GM23338 (cell line): ENCODE results near the gene MPL. TPM values are rescaled to one million over a fixed set of nuclear protein-coding genes. Genes with fewer than 3 reads are reported as not detected.

Source experiments
- ATAC-seq: fragments of 200-7000 bp; cut with Tn5 transposase; 3 replicates; pipeline ENCODE4 v1.9.1; 2020
- DNase-seq: peaks from one replicate; pipeline ENCODE4 v3.0.0-alpha.2; 2015; ENCODE audit warnings: low spot score
- H2AFZ ChIP-seq: fragments of 200-600 bp; sonication (generic); 2 replicates; pipeline ENCODE4 v1.8.0; 2016; ENCODE audit warnings: antibody characterized with exemption, mild to moderate bottlenecking, moderate library complexity
- H3F3A ChIP-seq: fragments of 200-600 bp; sonication (generic); replicated peaks from 2 replicates; pipeline ENCODE4 v1.8.0; 2017; ENCODE audit warnings: antibody characterized with exemption, mixed run types, low read depth
- H3K27ac ChIP-seq: fragments of 200-600 bp; sonication (generic); 2 replicates; pipeline ENCODE4 v1.6.1; 2016; ENCODE audit warnings: low read depth
- H3K27me3 ChIP-seq: fragments of 200-600 bp; sonication (generic); 2 replicates; pipeline ENCODE4 v1.8.0; 2016; ENCODE audit warnings: mild to moderate bottlenecking, mixed run types, moderate library complexity; ENCODE audit not compliant: insufficient read depth
- H3K36me3 ChIP-seq: fragments of 200-600 bp; sonication (generic); 2 replicates; pipeline ENCODE4 v1.8.0; 2016; ENCODE audit warnings: mild to moderate bottlenecking; ENCODE audit not compliant: insufficient read depth
- H3K4me1 ChIP-seq: fragments of 200-600 bp; sonication (generic); 2 replicates; pipeline ENCODE4 v1.8.0; 2016; ENCODE audit warnings: mild to moderate bottlenecking, moderate library complexity; ENCODE audit not compliant: insufficient read depth
- H3K4me2 ChIP-seq: fragments of 200-600 bp; sonication (generic); 2 replicates; pipeline ENCODE4 v1.7.1; 2017; ENCODE audit warnings: mixed run types
- H3K4me3 ChIP-seq: fragments of 200-600 bp; sonication (generic); 2 replicates; pipeline ENCODE4 v1.6.1; 2016; ENCODE audit warnings: mixed run types
- H3K79me2 ChIP-seq: fragments of 200-600 bp; sonication (generic); replicated peaks from 2 replicates; pipeline ENCODE4 v1.8.0; 2017; ENCODE audit warnings: mild to moderate bottlenecking; ENCODE audit not compliant: insufficient read depth
- H3K9me2 ChIP-seq: fragments of 200-600 bp; sonication (generic); 2 replicates; pipeline ENCODE4 v1.8.0; 2017; ENCODE audit not compliant: insufficient read depth
- H4K20me1 ChIP-seq: fragments of 200-600 bp; sonication (generic); replicated peaks from 2 replicates; pipeline ENCODE4 v1.8.0; 2017; ENCODE audit warnings: mild to moderate bottlenecking; ENCODE audit not compliant: insufficient read depth
- H3K27ac Mint-ChIP-seq: 2 replicates; pipeline ENCODE4 v1.8.0; 2020; ENCODE audit warnings: inconsistent platforms, mild to moderate bottlenecking, moderate library complexity, mixed read lengths
- H3K27me3 Mint-ChIP-seq: 3 replicates; pipeline ENCODE4 v1.8.0; 2022; ENCODE audit warnings: low read depth, mild to moderate bottlenecking, moderate library complexity, mixed read lengths, inconsistent platforms; ENCODE audit not compliant: insufficient read depth, poor library complexity
- H3K36me3 Mint-ChIP-seq: 3 replicates; pipeline ENCODE4 v1.8.0; 2021; ENCODE audit warnings: low read depth, mild to moderate bottlenecking, inconsistent platforms, moderate library complexity, mixed read lengths
- H3K4me1 Mint-ChIP-seq: 3 replicates; pipeline ENCODE4 v1.8.0; 2020; ENCODE audit warnings: mild to moderate bottlenecking, inconsistent platforms, mixed read lengths
- H3K4me3 Mint-ChIP-seq: 3 replicates; pipeline ENCODE4 v1.8.0; 2021; ENCODE audit warnings: moderate library complexity, mild to moderate bottlenecking, inconsistent platforms, mixed read lengths
- H3K9me3 Mint-ChIP-seq: 3 replicates; pipeline ENCODE4 v1.8.0; 2020; ENCODE audit warnings: moderate library complexity, mild to moderate bottlenecking, inconsistent platforms, mixed read lengths
- CREB1 ChIP-seq: fragments of 250-450 bp; sonication (Bioruptor Pico); IDR thresholded peaks from 2 replicates; pipeline ENCODE4 v1.5.0; 2020; ENCODE audit warnings: low read depth, mild to moderate bottlenecking, moderate library complexity
- EZH2 ChIP-seq: fragments of 200-600 bp; sonication (generic); IDR thresholded peaks from one replicate; pipeline ENCODE4 v1.8.0; 2017; ENCODE audit warnings: antibody characterized with exemption, mild to moderate bottlenecking, low read depth; ENCODE audit not compliant: unreplicated experiment
- EZH2phosphoT487 ChIP-seq: fragments of 200-600 bp; sonication (generic); IDR thresholded peaks from one replicate; pipeline ENCODE4 v1.8.1; 2018; ENCODE audit warnings: antibody characterized with exemption; ENCODE audit not compliant: unreplicated experiment
- JUNB ChIP-seq: IDR thresholded peaks from one replicate; pipeline ENCODE4 v1.6.1; 2016; ENCODE audit warnings: antibody characterized with exemption; ENCODE audit not compliant: unreplicated experiment
- NANOG ChIP-seq: IDR thresholded peaks from 2 replicates; pipeline ENCODE4 v1.6.1; 2016; ENCODE audit warnings: antibody characterized with exemption, borderline replicate concordance
- POLR2AphosphoS5 ChIP-seq: IDR thresholded peaks from 2 replicates; pipeline ENCODE4 v1.6.1; 2016; ENCODE audit warnings: antibody characterized with exemption, low read depth
- STAT1 ChIP-seq: IDR thresholded peaks from one replicate; pipeline ENCODE4 v1.6.1; 2016; ENCODE audit warnings: antibody characterized with exemption; ENCODE audit not compliant: unreplicated experiment
- ZNF114 ChIP-seq: fragments of 250-450 bp; sonication (Bioruptor Pico); IDR thresholded peaks from 2 replicates; pipeline ENCODE4 v1.5.0; 2020; ENCODE audit warnings: mild to moderate bottlenecking, moderate library complexity
- ZNF331 ChIP-seq: fragments of 250-450 bp; sonication (Bioruptor Pico); IDR thresholded peaks from 2 replicates; pipeline ENCODE4 v1.5.0; 2020; ENCODE audit warnings: low read depth, mild to moderate bottlenecking, moderate library complexity
- polyA plus RNA-seq: library from polyadenylated mRNA; unstranded; fragments of >200 nt; fragmentation: Nextera tagmentation; extraction: Ambion mirVana; gene quantifications from 2 replicates; pipeline ENCODE4 v1.2.1, GENCODE V29; 2016
- total RNA-seq: library from RNA; depleted of rRNA; stranded (reverse); fragments of >200 nt; shearing (Covaris generic); gene quantifications from 2 replicates; pipeline ENCODE4 v1.2.3, GENCODE V29; 2014
- TF ChIP-seq, protein P1 (sequence below): fragments of 250-450 bp; sonication (Bioruptor Pico); IDR thresholded peaks from 2 replicates; pipeline ENCODE4 v1.5.0; 2020; ENCODE audit warnings: mild to moderate bottlenecking, moderate library complexity
- TF ChIP-seq, protein P2 (sequence below): IDR thresholded peaks from 2 replicates; pipeline ENCODE4 v1.6.1; 2016; ENCODE audit warnings: antibody characterized with exemption
- TF ChIP-seq, protein P3 (sequence below): IDR thresholded peaks from one replicate; pipeline ENCODE4 v1.6.1; 2018; ENCODE audit warnings: antibody characterized with exemption; ENCODE audit not compliant: unreplicated experiment
- TF ChIP-seq, protein P4 (sequence below), 2 experiments: fragments of 200-600 bp in 1 of 2; sonication (generic) in 1 of 2; conservative IDR thresholded peaks; 2 replicates each; pipeline versions ENCODE4 v1.5.1 to v1.6.1; 2016 to 2017; ENCODE audit warnings: antibody characterized with exemption in 2 of 2, low read depth in 2 of 2, mild to moderate bottlenecking in 2 of 2, moderate library complexity in 1 of 2

Gene MPL
- total and polyA plus RNA-seq, 2 experiments from 2014 or later = not detected

DNA sequence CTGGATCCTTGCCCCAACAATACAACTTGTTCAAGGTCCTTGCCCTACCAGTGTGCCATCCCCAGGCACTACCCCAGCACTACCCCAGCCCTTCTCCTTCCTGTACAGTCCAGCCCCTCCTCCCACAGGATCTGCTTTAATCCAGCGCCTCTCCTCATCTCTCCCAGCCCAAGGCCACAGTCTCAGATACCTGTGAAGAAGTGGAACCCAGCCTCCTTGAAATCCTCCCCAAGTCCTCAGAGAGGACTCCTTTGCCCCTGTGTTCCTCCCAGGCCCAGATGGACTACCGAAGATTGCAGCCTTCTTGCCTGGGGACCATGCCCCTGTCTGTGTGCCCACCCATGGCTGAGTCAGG is 14.7 kb downstream of the MPL start:
- H3F3A ChIP-seq = peaks cover 13% of the 10 kb centered on the region; the same call in 1 of the 2 replicates
- Mint-ChIP-seq H3K9me3 (no peaks in the 10 kb centered on the region), H3K27ac (no peak overlapping the region; the same call in 1 of the 2 replicates), H3K36me3 (0 out of 3 replicates have a peak, but pooled peaks cover 4% of the 10 kb centered on the region), H3K4me3 (no peak overlapping the region), H3K4me1 (peaks cover 25% of the 10 kb centered on the region), H3K27me3 (peaks cover 6% of the 10 kb centered on the region)
- no peak overlapping the region for H3K4me2 ChIP-seq
- peaks cover 10% of the 10 kb centered on the region for H3K27me3 ChIP-seq
- no peak overlapping the region for H2AFZ ChIP-seq
- no peak overlapping the region for H3K4me3 ChIP-seq
- TF ChIP-seq, protein P1, sequence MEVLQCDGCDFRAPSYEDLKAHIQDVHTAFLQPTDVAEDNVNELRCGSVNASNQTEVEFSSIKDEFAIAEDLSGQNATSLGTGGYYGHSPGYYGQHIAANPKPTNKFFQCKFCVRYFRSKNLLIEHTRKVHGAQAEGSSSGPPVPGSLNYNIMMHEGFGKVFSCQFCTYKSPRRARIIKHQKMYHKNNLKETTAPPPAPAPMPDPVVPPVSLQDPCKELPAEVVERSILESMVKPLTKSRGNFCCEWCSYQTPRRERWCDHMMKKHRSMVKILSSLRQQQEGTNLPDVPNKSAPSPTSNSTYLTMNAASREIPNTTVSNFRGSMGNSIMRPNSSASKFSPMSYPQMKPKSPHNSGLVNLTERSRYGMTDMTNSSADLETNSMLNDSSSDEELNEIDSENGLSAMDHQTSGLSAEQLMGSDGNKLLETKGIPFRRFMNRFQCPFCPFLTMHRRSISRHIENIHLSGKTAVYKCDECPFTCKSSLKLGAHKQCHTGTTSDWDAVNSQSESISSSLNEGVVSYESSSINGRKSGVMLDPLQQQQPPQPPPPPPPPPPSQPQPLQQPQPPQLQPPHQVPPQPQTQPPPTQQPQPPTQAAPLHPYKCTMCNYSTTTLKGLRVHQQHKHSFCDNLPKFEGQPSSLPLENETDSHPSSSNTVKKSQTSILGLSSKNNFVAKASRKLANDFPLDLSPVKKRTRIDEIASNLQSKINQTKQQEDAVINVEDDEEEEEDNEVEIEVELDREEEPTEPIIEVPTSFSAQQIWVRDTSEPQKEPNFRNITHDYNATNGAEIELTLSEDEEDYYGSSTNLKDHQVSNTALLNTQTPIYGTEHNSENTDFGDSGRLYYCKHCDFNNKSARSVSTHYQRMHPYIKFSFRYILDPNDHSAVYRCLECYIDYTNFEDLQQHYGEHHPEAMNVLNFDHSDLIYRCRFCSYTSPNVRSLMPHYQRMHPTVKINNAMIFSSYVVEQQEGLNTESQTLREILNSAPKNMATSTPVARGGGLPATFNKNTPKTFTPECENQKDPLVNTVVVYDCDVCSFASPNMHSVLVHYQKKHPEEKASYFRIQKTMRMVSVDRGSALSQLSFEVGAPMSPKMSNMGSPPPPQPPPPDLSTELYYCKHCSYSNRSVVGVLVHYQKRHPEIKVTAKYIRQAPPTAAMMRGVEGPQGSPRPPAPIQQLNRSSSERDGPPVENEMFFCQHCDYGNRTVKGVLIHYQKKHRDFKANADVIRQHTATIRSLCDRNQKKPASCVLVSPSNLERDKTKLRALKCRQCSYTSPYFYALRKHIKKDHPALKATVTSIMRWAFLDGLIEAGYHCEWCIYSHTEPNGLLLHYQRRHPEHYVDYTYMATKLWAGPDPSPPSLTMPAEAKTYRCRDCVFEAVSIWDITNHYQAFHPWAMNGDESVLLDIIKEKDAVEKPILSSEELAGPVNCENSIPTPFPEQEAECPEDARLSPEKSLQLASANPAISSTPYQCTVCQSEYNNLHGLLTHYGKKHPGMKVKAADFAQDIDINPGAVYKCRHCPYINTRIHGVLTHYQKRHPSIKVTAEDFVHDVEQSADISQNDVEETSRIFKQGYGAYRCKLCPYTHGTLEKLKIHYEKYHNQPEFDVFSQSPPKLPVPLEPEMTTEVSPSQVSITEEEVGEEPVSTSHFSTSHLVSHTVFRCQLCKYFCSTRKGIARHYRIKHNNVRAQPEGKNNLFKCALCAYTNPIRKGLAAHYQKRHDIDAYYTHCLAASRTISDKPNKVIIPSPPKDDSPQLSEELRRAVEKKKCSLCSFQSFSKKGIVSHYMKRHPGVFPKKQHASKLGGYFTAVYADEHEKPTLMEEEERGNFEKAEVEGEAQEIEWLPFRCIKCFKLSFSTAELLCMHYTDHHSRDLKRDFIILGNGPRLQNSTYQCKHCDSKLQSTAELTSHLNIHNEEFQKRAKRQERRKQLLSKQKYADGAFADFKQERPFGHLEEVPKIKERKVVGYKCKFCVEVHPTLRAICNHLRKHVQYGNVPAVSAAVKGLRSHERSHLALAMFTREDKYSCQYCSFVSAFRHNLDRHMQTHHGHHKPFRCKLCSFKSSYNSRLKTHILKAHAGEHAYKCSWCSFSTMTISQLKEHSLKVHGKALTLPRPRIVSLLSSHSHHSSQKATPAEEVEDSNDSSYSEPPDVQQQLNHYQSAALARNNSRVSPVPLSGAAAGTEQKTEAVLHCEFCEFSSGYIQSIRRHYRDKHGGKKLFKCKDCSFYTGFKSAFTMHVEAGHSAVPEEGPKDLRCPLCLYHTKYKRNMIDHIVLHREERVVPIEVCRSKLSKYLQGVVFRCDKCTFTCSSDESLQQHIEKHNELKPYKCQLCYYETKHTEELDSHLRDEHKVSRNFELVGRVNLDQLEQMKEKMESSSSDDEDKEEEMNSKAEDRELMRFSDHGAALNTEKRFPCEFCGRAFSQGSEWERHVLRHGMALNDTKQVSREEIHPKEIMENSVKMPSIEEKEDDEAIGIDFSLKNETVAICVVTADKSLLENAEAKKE (CRISPR knock-in tag) = no peak
- TF ChIP-seq ZNF331 (CRISPR knock-in tag) (no peak), POLR2AphosphoS5 (no peak), EZH2phosphoT487 (no peak), NANOG (no peak), STAT1 (no peak), JUNB (no peak), ZNF114 (CRISPR knock-in tag) (no peak), EZH2 (no peak), CREB1 (CRISPR knock-in tag) (no peak)
- TF ChIP-seq, protein P2, sequence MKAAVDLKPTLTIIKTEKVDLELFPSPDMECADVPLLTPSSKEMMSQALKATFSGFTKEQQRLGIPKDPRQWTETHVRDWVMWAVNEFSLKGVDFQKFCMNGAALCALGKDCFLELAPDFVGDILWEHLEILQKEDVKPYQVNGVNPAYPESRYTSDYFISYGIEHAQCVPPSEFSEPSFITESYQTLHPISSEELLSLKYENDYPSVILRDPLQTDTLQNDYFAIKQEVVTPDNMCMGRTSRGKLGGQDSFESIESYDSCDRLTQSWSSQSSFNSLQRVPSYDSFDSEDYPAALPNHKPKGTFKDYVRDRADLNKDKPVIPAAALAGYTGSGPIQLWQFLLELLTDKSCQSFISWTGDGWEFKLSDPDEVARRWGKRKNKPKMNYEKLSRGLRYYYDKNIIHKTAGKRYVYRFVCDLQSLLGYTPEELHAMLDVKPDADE = no peak
- TF ChIP-seq, protein P3, sequence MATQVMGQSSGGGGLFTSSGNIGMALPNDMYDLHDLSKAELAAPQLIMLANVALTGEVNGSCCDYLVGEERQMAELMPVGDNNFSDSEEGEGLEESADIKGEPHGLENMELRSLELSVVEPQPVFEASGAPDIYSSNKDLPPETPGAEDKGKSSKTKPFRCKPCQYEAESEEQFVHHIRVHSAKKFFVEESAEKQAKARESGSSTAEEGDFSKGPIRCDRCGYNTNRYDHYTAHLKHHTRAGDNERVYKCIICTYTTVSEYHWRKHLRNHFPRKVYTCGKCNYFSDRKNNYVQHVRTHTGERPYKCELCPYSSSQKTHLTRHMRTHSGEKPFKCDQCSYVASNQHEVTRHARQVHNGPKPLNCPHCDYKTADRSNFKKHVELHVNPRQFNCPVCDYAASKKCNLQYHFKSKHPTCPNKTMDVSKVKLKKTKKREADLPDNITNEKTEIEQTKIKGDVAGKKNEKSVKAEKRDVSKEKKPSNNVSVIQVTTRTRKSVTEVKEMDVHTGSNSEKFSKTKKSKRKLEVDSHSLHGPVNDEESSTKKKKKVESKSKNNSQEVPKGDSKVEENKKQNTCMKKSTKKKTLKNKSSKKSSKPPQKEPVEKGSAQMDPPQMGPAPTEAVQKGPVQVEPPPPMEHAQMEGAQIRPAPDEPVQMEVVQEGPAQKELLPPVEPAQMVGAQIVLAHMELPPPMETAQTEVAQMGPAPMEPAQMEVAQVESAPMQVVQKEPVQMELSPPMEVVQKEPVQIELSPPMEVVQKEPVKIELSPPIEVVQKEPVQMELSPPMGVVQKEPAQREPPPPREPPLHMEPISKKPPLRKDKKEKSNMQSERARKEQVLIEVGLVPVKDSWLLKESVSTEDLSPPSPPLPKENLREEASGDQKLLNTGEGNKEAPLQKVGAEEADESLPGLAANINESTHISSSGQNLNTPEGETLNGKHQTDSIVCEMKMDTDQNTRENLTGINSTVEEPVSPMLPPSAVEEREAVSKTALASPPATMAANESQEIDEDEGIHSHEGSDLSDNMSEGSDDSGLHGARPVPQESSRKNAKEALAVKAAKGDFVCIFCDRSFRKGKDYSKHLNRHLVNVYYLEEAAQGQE = no peak
- TF ChIP-seq, protein P4, sequence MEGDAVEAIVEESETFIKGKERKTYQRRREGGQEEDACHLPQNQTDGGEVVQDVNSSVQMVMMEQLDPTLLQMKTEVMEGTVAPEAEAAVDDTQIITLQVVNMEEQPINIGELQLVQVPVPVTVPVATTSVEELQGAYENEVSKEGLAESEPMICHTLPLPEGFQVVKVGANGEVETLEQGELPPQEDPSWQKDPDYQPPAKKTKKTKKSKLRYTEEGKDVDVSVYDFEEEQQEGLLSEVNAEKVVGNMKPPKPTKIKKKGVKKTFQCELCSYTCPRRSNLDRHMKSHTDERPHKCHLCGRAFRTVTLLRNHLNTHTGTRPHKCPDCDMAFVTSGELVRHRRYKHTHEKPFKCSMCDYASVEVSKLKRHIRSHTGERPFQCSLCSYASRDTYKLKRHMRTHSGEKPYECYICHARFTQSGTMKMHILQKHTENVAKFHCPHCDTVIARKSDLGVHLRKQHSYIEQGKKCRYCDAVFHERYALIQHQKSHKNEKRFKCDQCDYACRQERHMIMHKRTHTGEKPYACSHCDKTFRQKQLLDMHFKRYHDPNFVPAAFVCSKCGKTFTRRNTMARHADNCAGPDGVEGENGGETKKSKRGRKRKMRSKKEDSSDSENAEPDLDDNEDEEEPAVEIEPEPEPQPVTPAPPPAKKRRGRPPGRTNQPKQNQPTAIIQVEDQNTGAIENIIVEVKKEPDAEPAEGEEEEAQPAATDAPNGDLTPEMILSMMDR (conservative IDR thresholded peaks at IDR 0.05; ENCODE audit: low read depth in 2 of 2) = no peak
- H3K9me2 ChIP-seq = no peaks in the 10 kb centered on the region
- peaks cover 5% of the 10 kb centered on the region; the same call in 1 of the 2 replicates for H3K79me2 ChIP-seq
- H3K36me3 ChIP-seq = no peaks in the 10 kb centered on the region
- DNase-seq (no peak), ATAC-seq (no peak)
- H4K20me1 ChIP-seq = no peaks in the 10 kb centered on the region
- peaks cover 22% of the 10 kb centered on the region for H3K4me1 ChIP-seq
- H3K27ac ChIP-seq = no peak overlapping the region
